WERI-Rb-1 (cell line): ENCODE data around the gene ZNF830.
"Not testable (repeated sequence)": the region's sequence is repeated elsewhere in the genome, so short reads cannot be mapped to it uniquely, and the experiment has no call there.

Experiments
- DNase-seq: peaks from one replicate; pipeline ENCODE4 v3.0.0-alpha.2; 2020
- H3K27ac ChIP-seq: fragments of 250-450 bp; sonication (Bioruptor Pico); 2 replicates; pipeline ENCODE4 v1.5.1; 2020; ENCODE audit warnings: mild to moderate bottlenecking, moderate library complexity
- H3K27me3 ChIP-seq: fragments of 250-450 bp; sonication (Bioruptor Pico); 2 replicates; pipeline ENCODE4 v1.5.1; 2021; ENCODE audit warnings: mild to moderate bottlenecking, low read depth, moderate library complexity; ENCODE audit not compliant: insufficient read depth, severe bottlenecking
- H3K36me3 ChIP-seq: fragments of 250-450 bp; sonication (Bioruptor Pico); 2 replicates; pipeline ENCODE4 v1.5.1; 2020; ENCODE audit warnings: mild to moderate bottlenecking, moderate library complexity
- H3K4me3 ChIP-seq: 2 replicates; pipeline ENCODE4 v1.5.1; 2011; ENCODE audit warnings: low read depth, mild to moderate bottlenecking, control low read depth, low read length
- H3K9me3 ChIP-seq: fragments of 250-450 bp; sonication (Bioruptor Pico); 2 replicates; pipeline ENCODE4 v1.5.1; 2021; ENCODE audit warnings: mild to moderate bottlenecking, moderate library complexity; ENCODE audit not compliant: severe bottlenecking
- CTCF ChIP-seq: IDR thresholded peaks from 2 replicates; pipeline ENCODE4 v1.5.1; 2011; ENCODE audit warnings: low read depth, mild to moderate bottlenecking, control low read depth, inconsistent platforms, low read length

The ZNF830 gene

GRCh38 chr17:34996422-34997285 lies 35.3 kb downstream of the ZNF830 start:
- peak; percentile 56 for DNase-seq
- Histone ChIP-seq H3K27me3 (no peaks in the 10 kb centered on the region), H3K36me3 (peaks cover 81% of the 10 kb centered on the region), H3K9me3 (no peaks in the 10 kb centered on the region), H3K4me3 (no peak overlapping the region), H3K27ac (peak overlapping the region; percentile 43)
- TF ChIP-seq CTCF = no peak

DNA sequence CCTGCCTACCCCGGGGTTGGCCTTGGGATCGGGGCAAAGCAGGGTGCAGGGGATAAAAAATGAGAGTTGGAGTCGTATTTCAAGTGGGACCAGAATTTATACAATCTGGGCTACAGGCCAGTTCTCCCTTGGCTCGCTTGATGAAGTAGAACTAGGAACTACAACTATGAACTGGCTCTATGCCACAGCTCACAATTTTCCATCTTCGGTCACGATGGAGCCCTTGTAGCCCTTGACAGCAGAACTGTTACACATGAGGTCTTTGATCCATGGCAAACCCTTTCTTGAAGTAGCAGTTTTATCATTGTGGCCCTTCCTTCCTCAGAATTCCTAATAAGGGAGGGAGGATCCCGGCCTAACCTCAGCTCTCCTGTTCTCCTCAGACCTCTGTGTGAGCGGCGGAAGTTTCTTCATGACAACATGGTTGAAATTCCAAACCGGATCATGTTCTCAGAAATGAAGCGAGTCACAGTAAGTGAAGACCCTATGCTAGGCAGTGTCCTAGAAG lies 36.1 kb downstream of the ZNF830 start:
- no peak overlapping the region for H3K27ac ChIP-seq
- peaks cover 81% of the 10 kb centered on the region for H3K36me3 ChIP-seq
- no peak overlapping the region for H3K4me3 ChIP-seq
- TF ChIP-seq CTCF = no peak
- H3K9me3 ChIP-seq = no peaks in the 10 kb centered on the region
- no peaks in the 10 kb centered on the region for H3K27me3 ChIP-seq
- DNase-seq = no peak

- H3K27ac ChIP-seq = no peak overlapping the region
- H3K9me3 ChIP-seq = no peaks in the 10 kb centered on the region
- peaks cover 86% of the 10 kb centered on the region for H3K36me3 ChIP-seq
- H3K4me3 ChIP-seq = no peak overlapping the region
- peak; percentile 83 for DNase-seq
- no peaks in the 10 kb centered on the region for H3K27me3 ChIP-seq
- TF ChIP-seq CTCF = peak; percentile 97
Measured at GRCh38 chr17:34998205-34998604, 36.9 kb downstream of the ZNF830 start.

DNA sequence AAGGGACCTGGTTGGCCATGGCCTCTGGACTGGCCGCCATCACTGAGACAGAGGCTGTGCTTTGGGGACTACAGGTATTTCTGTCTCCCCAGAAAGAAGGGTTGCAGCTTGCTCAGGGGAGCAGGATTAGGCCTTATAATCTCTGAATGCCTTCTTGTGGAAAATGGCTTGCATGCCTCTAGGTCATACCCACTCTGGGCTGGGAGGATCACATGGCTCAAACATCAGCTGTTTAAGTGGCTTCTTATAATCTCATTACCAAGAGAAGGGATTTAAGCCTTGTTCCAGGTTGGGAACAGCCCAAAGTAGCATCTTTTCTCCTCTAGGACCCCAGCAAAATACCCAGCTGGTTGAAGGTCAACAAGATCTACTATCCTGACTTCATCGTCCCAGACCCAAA lies 38.1 kb downstream of the ZNF830 start:
- no peak overlapping the region for H3K4me3 ChIP-seq
- no peaks in the 10 kb centered on the region for H3K9me3 ChIP-seq
- H3K27me3 ChIP-seq = no peaks in the 10 kb centered on the region
- peak; percentile 56 for DNase-seq
- H3K27ac ChIP-seq = no peak overlapping the region
- no peak for TF ChIP-seq CTCF
- peaks cover 73% of the 10 kb centered on the region for H3K36me3 ChIP-seq

DNA sequence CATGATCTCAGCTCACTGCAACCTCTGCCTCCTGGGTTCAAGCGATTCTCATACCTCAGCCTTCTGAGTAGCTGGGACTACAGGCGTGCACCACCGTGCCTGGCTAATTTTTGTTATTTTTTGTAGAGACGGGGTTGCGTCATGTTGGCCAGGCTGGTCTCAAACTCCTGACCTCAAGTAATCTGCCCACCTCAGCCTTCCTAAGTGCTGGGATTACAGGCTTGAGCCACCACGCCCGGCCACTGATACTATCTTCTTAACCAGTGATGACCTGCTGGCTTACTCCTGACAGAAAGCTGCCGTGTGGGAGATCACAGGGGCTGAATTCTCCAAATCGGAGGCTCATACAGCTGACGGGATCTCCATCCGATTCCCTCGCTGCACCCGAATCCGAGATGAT lies 39.6 kb downstream of the ZNF830 start:
- H3K27ac ChIP-seq, H3K27me3 ChIP-seq, H3K4me3 ChIP-seq, H3K9me3 ChIP-seq: not testable (repeated sequence)
- peak; percentile 65 for DNase-seq
- H3K36me3 ChIP-seq = peaks cover 58% of the 10 kb centered on the region

GRCh38 chr17:35001549-35001948 lies 40.2 kb downstream of the ZNF830 start:
- H3K9me3 ChIP-seq = no peaks in the 10 kb centered on the region
- peaks cover 52% of the 10 kb centered on the region for H3K36me3 ChIP-seq
- H3K4me3 ChIP-seq = no peak overlapping the region
- H3K27ac ChIP-seq = no peak overlapping the region
- DNase-seq = no peak
- H3K27me3 ChIP-seq = no peaks in the 10 kb centered on the region
- no peak for TF ChIP-seq CTCF
